A673 (cell line): Measurements from ENCODE around the gene DNMT3A. TPM values are rescaled to one million over a fixed set of nuclear protein-coding genes. Genes with fewer than 3 reads are reported as not detected.

Experiments used
- BruUV-seq: library from RNA; stranded (reverse); fragments of 400-500 nt; replicated peaks from 2 replicates; lab custom pipeline; 2021; lab: Mats Ljungman, UMichigan
- CTCF ChIA-PET: fragments of 300-600 bp; sonication (Branson Sonifier 250); formaldehyde crosslinking; loops from one replicate; lab custom pipeline; 2022; ENCODE audit warnings: antibody characterized with exemption; lab: Charles Lee
- POLR2A ChIA-PET: fragments of 300-600 bp; sonication (Branson Sonifier 250); formaldehyde crosslinking; loops from one replicate; lab custom pipeline; 2022; ENCODE audit warnings: antibody characterized with exemption; ENCODE audit not compliant: low non-redundant PET; lab: Charles Lee
- DNase-seq: peaks from one replicate; pipeline ENCODE4 v3.0.0-alpha.2; 2015; ENCODE audit warnings: low spot score
- H3K27ac ChIP-seq: fragments of 200-600 bp; sonication (generic); 2 replicates; pipeline ENCODE4 v1.5.1; 2016; ENCODE audit warnings: mixed run types, low read depth, mild to moderate bottlenecking, mixed read lengths, antibody characterized with exemption, low read length; ENCODE audit not compliant: poor library complexity, severe bottlenecking
- H3K27me3 ChIP-seq: fragments of 200-600 bp; sonication (generic); replicated peaks from 2 replicates; pipeline ENCODE4 v1.6.1; 2017; ENCODE audit warnings: mixed run types, low read depth, mild to moderate bottlenecking, mixed read lengths, antibody characterized with exemption, low read length; ENCODE audit not compliant: insufficient read depth, poor library complexity
- H3K36me3 ChIP-seq: fragments of 200-600 bp; sonication (generic); 2 replicates; pipeline ENCODE4 v1.6.1; 2016; ENCODE audit warnings: mixed run types, mild to moderate bottlenecking, mixed read lengths, antibody characterized with exemption, low read length; ENCODE audit not compliant: insufficient read depth, poor library complexity, severe bottlenecking
- H3K4me1 ChIP-seq: fragments of 200-600 bp; sonication (generic); 2 replicates; pipeline ENCODE4 v1.6.1; 2017; ENCODE audit warnings: mixed run types, mild to moderate bottlenecking, mixed read lengths, antibody characterized with exemption, low read length; ENCODE audit not compliant: insufficient read depth, poor library complexity, severe bottlenecking
- H3K4me3 ChIP-seq: fragments of 200-600 bp; sonication (generic); 2 replicates; pipeline ENCODE4 v1.5.1; 2016; ENCODE audit warnings: low read depth, mixed run types, mild to moderate bottlenecking, mixed read lengths, low read length; ENCODE audit not compliant: poor library complexity, severe bottlenecking
- H3K9me3 ChIP-seq: fragments of 200-600 bp; sonication (generic); 2 replicates; pipeline ENCODE4 v1.6.1; 2016; ENCODE audit warnings: mixed run types, low read depth, mild to moderate bottlenecking, mixed read lengths, antibody characterized with exemption, low read length; ENCODE audit not compliant: poor library complexity, severe bottlenecking
- CTCF ChIP-seq: fragments of 300-800, 200-600 bp; sonication (generic); conservative IDR thresholded peaks from 2 replicates; pipeline ENCODE4 v1.5.1; 2017; ENCODE audit warnings: low read depth, mild to moderate bottlenecking, antibody characterized with exemption, low read length, moderate library complexity, mixed read lengths
- EZH2 ChIP-seq: fragments of 200-600 bp; sonication (generic); IDR thresholded peaks from 2 replicates; pipeline ENCODE4 v1.6.1; 2017; ENCODE audit warnings: borderline replicate concordance, low read depth, mild to moderate bottlenecking, mixed read lengths, antibody characterized with exemption, low read length; ENCODE audit not compliant: poor library complexity, severe bottlenecking
- intact Hi-C: fragments of 100-400 bp; cut with micrococcal nuclease; formaldehyde crosslinking; loops from one replicate; pipeline ENCODE4 v1.10.0; 2022; ENCODE audit not compliant: unreplicated experiment
- total RNA-seq: library from RNA; stranded (reverse); gene quantifications from 2 replicates; pipeline ENCODE4 v1.2.3, GENCODE V29; 2021

DNMT3A gene
- total RNA-seq, 1 experiment from 2014 or later: 109 TPM

GRCh38 chr2:25246558-25247290, 95.0 kb downstream of the DNMT3A start:
- Histone ChIP-seq H3K9me3 (no peaks in the 10 kb centered on the region), H3K27ac (no peak overlapping the region), H3K27me3 (no peaks in the 10 kb centered on the region), H3K4me3 (no peak overlapping the region), H3K36me3 (peaks cover 64% of the 10 kb centered on the region), H3K4me1 (peaks cover 19% of the 10 kb centered on the region)
- ChIA-PET CTCF (interaction anchor here (0.7 kb wide), 1 partner anchor 1029 kb away, joined by 4 read pairs; no protein-coding TSS in a partner anchor), POLR2A (no interaction called here)
- DNase-seq: no peak
- BruUV-seq: no TSS peak
- TF ChIP-seq CTCF (no peak), EZH2 (no peak)
- intact Hi-C loops: no loop called here

GRCh38 chr2:25246001-25246400, 95.7 kb downstream of the DNMT3A start:
- H3K27me3 ChIP-seq: no peaks in the 10 kb centered on the region
- peaks cover 71% of the 10 kb centered on the region for H3K36me3 ChIP-seq
- BruUV-seq: no TSS peak
- H3K27ac ChIP-seq: no peak overlapping the region
- no peak for DNase-seq
- CTCF ChIA-PET: no interaction called here
- POLR2A ChIA-PET: no interaction called here
- TF ChIP-seq CTCF (no peak), EZH2 (no peak)
- H3K9me3 ChIP-seq: no peaks in the 10 kb centered on the region
- H3K4me1 ChIP-seq: peaks cover 14% of the 10 kb centered on the region
- H3K4me3 ChIP-seq: no peak overlapping the region
- intact Hi-C loops: no loop called here

- no TSS peak for BruUV-seq
- DNase-seq: no peak
- intact Hi-C loops: no loop called here
- Histone ChIP-seq H3K9me3 (no peaks in the 10 kb centered on the region), H3K4me1 (peaks cover 6% of the 10 kb centered on the region), H3K4me3 (no peak overlapping the region), H3K27me3 (no peaks in the 10 kb centered on the region), H3K36me3 (peaks cover 80% of the 10 kb centered on the region), H3K27ac (no peak overlapping the region)
- no peak for TF ChIP-seq CTCF
- TF ChIP-seq EZH2: no peak
- ChIA-PET CTCF (no interaction called here), POLR2A (no interaction called here)
These were observed 96.6 kb downstream of the DNMT3A start for GRCh38 chr2:25245141-25245540.
